ENCODE results near the gene TRIM5. TPM values are rescaled to one million over a fixed set of nuclear protein-coding genes. Genes with fewer than 3 reads are reported as not detected.
"Not testable (repeated sequence)": the region's sequence is repeated elsewhere in the genome, so short reads cannot be mapped to it uniquely, and the experiment has no call there.

Gene TRIM5
- total and polyA plus RNA-seq, 2 experiments from 2014 or later = 20.8 to 21.0 TPM

- H3K4me1 ChIP-seq (ENCODE audit: insufficient read depth) = peaks cover 21% of the 10 kb centered on the region
- peaks cover 32% of the 10 kb centered on the region for H3K79me2 ChIP-seq (replicated peaks; ENCODE audit: insufficient read depth)
- H4K20me1 ChIP-seq (replicated peaks; ENCODE audit: insufficient read depth); H3K36me3 ChIP-seq (ENCODE audit: insufficient read depth); DNase-seq (ENCODE audit: low spot score); H2AFZ ChIP-seq; H3K9me2 ChIP-seq (ENCODE audit: insufficient read depth); H3F3A ChIP-seq (replicated peaks; ENCODE audit: low read depth); ATAC-seq; H3K27me3 ChIP-seq (ENCODE audit: insufficient read depth); H3K27ac Mint-ChIP-seq; H3K27me3 Mint-ChIP-seq (ENCODE audit: insufficient read depth, low read depth, poor library complexity); H3K27ac ChIP-seq (ENCODE audit: low read depth): not testable (repeated sequence)
- Mint-ChIP-seq H3K36me3 (ENCODE audit: low read depth) (peaks cover 21% of the 10 kb centered on the region), H3K4me3 (peak overlapping the region; percentile 63; the same call in 2 of the 3 replicates), H3K9me3 (peaks cover 11% of the 10 kb centered on the region; the same call in 2 of the 3 replicates), H3K4me1 (peaks cover 24% of the 10 kb centered on the region)
- H3K4me2 ChIP-seq = peak overlapping the region; percentile 63
- H3K4me3 ChIP-seq = peak overlapping the region; percentile 41
Observed at GRCh38 chr11:5691238-5691963, 6.5 kb upstream of the TRIM5 start.

- Histone ChIP-seq H3K36me3 (ENCODE audit: insufficient read depth) (no peaks in the 10 kb centered on the region), H4K20me1 (replicated peaks; ENCODE audit: insufficient read depth) (no peaks in the 10 kb centered on the region), H3K9me2 (ENCODE audit: insufficient read depth) (0 out of 2 replicates have a peak, but pooled peaks cover 4% of the 10 kb centered on the region), H3K4me2 (peak overlapping the region; percentile 63), H3K27ac (ENCODE audit: low read depth) (0 out of 2 replicates have a peak overlapping the region, but pooled peaks have one; percentile 94), H3K27me3 (ENCODE audit: insufficient read depth) (no peaks in the 10 kb centered on the region), H3K4me3 (peak overlapping the region; percentile 41), H3F3A (replicated peaks; ENCODE audit: low read depth) (no peaks in the 10 kb centered on the region), H3K79me2 (replicated peaks; ENCODE audit: insufficient read depth) (peaks cover 32% of the 10 kb centered on the region), H3K4me1 (ENCODE audit: insufficient read depth) (peaks cover 21% of the 10 kb centered on the region), H2AFZ (no peak overlapping the region)
- DNase-seq (ENCODE audit: low spot score) = no peak
- H3K36me3 Mint-ChIP-seq (ENCODE audit: low read depth) = peaks cover 16% of the 10 kb centered on the region
- no peak overlapping the region; the same call in 1 of the 2 replicates for H3K27ac Mint-ChIP-seq
- H3K27me3 Mint-ChIP-seq (ENCODE audit: insufficient read depth, low read depth, poor library complexity) = peaks cover 4% of the 10 kb centered on the region
- H3K4me1 Mint-ChIP-seq = peaks cover 24% of the 10 kb centered on the region
- peak overlapping the region; percentile 63 for H3K4me3 Mint-ChIP-seq
- H3K9me3 Mint-ChIP-seq = peaks cover 11% of the 10 kb centered on the region; the same call in 2 of the 3 replicates
- TF ChIP-seq EZH2phosphoT487 (IDR thresholded peaks at IDR 0.05; ENCODE audit: unreplicated experiment) = no peak
- no peak for TF ChIP-seq ZNF331 (CRISPR knock-in tag; IDR thresholded peaks at IDR 0.05; ENCODE audit: low read depth)
- no peak for TF ChIP-seq ZNF114 (CRISPR knock-in tag; IDR thresholded peaks at IDR 0.05)
- TF ChIP-seq EZH2 (IDR thresholded peaks at IDR 0.05; ENCODE audit: low read depth, unreplicated experiment) = no peak
- TF ChIP-seq JUNB (IDR thresholded peaks at IDR 0.05; ENCODE audit: unreplicated experiment) = no peak
- TF ChIP-seq CREB1 (CRISPR knock-in tag; IDR thresholded peaks at IDR 0.05; ENCODE audit: low read depth) = no peak
- TF ChIP-seq ZNF462 (CRISPR knock-in tag; IDR thresholded peaks at IDR 0.05) = no peak
- TF ChIP-seq STAT1 (IDR thresholded peaks at IDR 0.05; ENCODE audit: unreplicated experiment) = no peak
- no peak for TF ChIP-seq ETS1 (IDR thresholded peaks at IDR 0.05)
- no peak for TF ChIP-seq NANOG (IDR thresholded peaks at IDR 0.05; ENCODE audit: borderline replicate concordance)
- no peak for TF ChIP-seq CTCF (conservative IDR thresholded peaks at IDR 0.05; ENCODE audit: low read depth in 2 of 2)
- TF ChIP-seq POLR2AphosphoS5 (IDR thresholded peaks at IDR 0.05; ENCODE audit: low read depth) = no peak
- ATAC-seq = no peak
Observed at GRCh38 chr11:5690736-5691135, 5.9 kb upstream of the TRIM5 start.
